Astrocyte (in vitro differentiated cells and primary cell): ENCODE measurements around the gene SRSF1.

Source experiments
- CTCF ChIP-seq: IDR thresholded peaks from 2 replicates; pipeline ENCODE4 v1.5.1; 2011; ENCODE audit warnings: low read depth, mild to moderate bottlenecking, inconsistent platforms, low read length, moderate library complexity; ENCODE audit not compliant: insufficient read depth
- EZH2 ChIP-seq: IDR thresholded peaks from 2 replicates; pipeline ENCODE4 v1.6.1; 2012; ENCODE audit warnings: mild to moderate bottlenecking, low read length, inconsistent platforms; ENCODE audit not compliant: insufficient read depth

DNA sequence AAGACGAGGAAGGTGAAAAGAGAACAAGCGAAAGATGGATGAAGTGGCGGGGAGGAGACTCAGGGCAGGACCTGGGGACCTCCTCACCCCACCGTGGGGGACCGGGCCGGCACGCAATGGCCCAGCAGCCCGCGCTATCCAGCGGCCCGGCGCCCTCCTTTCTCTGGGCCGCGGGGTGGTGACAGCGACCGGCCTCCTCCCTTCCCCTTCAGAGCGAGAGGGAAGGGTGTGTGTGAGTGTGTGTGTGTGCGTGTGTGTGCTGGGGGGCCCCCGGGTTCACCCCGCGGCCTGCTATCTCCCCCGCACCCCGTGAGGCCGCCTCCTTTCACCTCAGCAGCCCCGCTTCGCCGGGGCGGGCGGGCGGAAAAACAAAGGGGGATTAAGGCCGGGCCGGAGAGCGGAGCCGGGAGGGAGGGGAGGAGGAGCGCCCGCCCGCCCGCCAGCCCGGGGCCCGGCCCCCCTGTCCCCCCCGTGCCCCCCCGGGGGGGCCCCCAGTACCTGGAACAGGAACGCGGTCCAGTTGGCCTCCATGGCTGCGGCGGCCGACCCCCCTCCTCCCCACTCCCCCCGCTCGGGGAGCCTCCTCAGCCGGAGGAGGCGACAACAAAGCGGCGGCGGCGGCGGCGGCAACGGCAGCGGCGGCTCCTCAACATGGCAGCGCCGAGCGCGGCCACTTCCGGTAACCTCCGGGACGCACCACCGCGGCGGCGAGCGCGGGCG lies 19.3 kb downstream of the SRSF1 start, which contains the start of gene VEZF1:
- no peak for TF ChIP-seq EZH2
- no peak for TF ChIP-seq CTCF
